Measurements from ENCODE around the gene TYROBP.
A peak's percentile ranks its signal among the peaks of the same experiment; 100 is the strongest.

Gene TYROBP

GRCh38 chr19:35860818-35861639, 47.1 kb downstream of the TYROBP start:
- TF ChIP-seq CTCF (conservative IDR thresholded peaks at IDR 0.05; ENCODE audit: low read length): no peak
- no peak overlapping the region for H3K4me3 ChIP-seq (ENCODE audit: low read length)
- DNase-seq (ENCODE audit: low read depth): no peak

GRCh38 chr19:35860436-35860817, 47.7 kb downstream of the TYROBP start:
- no peak for TF ChIP-seq CTCF (conservative IDR thresholded peaks at IDR 0.05; ENCODE audit: low read length)
- no peak for DNase-seq (ENCODE audit: low read depth)
- H3K4me3 ChIP-seq (ENCODE audit: low read length): no peak overlapping the region

GRCh38 chr19:35859414-35859813, 48.7 kb downstream of the TYROBP start:
- H3K4me3 ChIP-seq (ENCODE audit: low read length): no peak overlapping the region
- no peak for TF ChIP-seq CTCF (conservative IDR thresholded peaks at IDR 0.05; ENCODE audit: low read length)
- no peak for DNase-seq (ENCODE audit: low read depth)

GRCh38 chr19:35858311-35858710, 49.8 kb downstream of the TYROBP start:
- no peak for TF ChIP-seq CTCF (conservative IDR thresholded peaks at IDR 0.05; ENCODE audit: low read length)
- no peak for DNase-seq (ENCODE audit: low read depth)
- H3K4me3 ChIP-seq (ENCODE audit: low read length): no peak overlapping the region

- no peak for TF ChIP-seq CTCF (conservative IDR thresholded peaks at IDR 0.05; ENCODE audit: low read length)
- no peak for DNase-seq (ENCODE audit: low read depth)
- H3K4me3 ChIP-seq (ENCODE audit: low read length): peak within 1 kb of the TSS; percentile 47
These were observed 51.4 kb downstream of the TYROBP start, which contains the start of gene KIRREL2 for GRCh38 chr19:35856546-35857149. KIRREL2 (plus strand) TSS chr19:35856911; CDS start chr19:35857120, 209 bp downstream.

All from AG10803 (cell line).